ENCODE measurements around the gene PRCP.

The PRCP gene

DNA sequence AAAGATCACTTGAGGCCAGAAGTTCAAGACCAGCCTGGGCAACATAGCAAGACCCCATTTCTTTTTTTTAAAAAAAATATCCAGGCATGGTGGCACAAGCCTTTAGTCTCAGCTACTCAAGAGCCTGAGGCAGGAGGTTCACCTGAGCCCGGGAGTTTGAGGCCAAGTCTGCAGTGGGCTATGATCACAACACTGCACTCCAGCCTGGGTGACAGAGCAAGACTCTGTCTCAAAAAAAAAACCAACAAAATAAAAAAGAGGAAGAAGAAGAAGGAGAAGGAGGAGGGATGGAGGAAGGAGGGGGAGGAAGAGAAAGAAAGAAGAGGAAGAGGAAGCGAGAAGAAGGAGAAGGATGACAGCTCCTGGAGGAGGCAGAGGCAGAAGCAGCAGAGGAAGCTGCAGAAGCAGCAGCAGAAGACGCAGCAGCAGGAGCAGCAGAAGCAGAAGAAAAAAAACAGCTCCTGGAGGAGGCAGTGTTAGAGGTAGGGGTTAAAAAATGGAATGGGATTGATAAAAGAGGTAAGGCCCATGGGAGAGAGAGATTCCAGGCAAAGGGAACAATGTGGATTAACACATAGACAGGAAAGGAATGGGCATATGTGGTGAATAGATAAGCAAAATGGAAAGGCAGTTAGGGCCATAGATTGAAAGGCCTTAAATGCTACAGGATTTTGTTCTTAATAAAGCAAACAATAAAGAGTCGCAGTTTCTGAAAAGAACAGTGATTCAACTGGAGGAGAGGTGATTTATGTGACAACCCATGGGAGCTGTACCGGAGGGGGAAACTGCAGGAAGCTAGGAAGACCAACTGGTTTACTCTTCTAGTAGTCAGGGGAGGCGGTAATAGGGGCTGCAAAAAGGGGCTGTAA is 10.9 kb downstream of the PRCP start:
- no peak overlapping the region for H3K4me3 ChIP-seq
- no peak for DNase-seq (ENCODE audit: low spot score)
- TF ChIP-seq, protein P1, sequence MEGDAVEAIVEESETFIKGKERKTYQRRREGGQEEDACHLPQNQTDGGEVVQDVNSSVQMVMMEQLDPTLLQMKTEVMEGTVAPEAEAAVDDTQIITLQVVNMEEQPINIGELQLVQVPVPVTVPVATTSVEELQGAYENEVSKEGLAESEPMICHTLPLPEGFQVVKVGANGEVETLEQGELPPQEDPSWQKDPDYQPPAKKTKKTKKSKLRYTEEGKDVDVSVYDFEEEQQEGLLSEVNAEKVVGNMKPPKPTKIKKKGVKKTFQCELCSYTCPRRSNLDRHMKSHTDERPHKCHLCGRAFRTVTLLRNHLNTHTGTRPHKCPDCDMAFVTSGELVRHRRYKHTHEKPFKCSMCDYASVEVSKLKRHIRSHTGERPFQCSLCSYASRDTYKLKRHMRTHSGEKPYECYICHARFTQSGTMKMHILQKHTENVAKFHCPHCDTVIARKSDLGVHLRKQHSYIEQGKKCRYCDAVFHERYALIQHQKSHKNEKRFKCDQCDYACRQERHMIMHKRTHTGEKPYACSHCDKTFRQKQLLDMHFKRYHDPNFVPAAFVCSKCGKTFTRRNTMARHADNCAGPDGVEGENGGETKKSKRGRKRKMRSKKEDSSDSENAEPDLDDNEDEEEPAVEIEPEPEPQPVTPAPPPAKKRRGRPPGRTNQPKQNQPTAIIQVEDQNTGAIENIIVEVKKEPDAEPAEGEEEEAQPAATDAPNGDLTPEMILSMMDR (IDR thresholded peaks at IDR 0.05), result no peak
- peak overlapping the region in 1 of 2 donors; percentile 46 for H3K27ac ChIP-seq

DNA sequence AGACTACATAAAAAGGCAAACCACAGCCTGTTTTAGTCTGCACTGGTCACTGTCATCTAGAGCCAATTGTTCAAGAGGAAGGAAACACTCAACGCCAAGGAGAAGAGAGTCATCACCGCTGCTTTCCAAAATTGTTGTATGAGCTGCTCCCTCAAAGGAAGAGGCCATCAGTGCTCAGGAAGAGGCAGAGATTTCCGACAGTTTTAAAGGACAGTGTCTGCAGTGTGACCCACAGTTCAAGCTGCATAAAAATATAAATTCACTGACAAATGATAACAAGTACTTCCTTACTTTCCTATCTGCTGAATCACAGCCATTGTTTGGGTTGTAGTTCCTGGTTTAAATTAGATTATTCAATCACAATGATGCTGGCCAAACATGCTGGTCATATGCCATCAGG is 16.4 kb downstream of the PRCP start:
- Histone ChIP-seq H3K4me3 (no peak overlapping the region), H3K27ac (peak overlapping the region in 1 of 2 donors; percentile 55)
- TF ChIP-seq, protein P1 (IDR thresholded peaks at IDR 0.05), result no peak
- no peak for DNase-seq (ENCODE audit: low spot score)

DNA sequence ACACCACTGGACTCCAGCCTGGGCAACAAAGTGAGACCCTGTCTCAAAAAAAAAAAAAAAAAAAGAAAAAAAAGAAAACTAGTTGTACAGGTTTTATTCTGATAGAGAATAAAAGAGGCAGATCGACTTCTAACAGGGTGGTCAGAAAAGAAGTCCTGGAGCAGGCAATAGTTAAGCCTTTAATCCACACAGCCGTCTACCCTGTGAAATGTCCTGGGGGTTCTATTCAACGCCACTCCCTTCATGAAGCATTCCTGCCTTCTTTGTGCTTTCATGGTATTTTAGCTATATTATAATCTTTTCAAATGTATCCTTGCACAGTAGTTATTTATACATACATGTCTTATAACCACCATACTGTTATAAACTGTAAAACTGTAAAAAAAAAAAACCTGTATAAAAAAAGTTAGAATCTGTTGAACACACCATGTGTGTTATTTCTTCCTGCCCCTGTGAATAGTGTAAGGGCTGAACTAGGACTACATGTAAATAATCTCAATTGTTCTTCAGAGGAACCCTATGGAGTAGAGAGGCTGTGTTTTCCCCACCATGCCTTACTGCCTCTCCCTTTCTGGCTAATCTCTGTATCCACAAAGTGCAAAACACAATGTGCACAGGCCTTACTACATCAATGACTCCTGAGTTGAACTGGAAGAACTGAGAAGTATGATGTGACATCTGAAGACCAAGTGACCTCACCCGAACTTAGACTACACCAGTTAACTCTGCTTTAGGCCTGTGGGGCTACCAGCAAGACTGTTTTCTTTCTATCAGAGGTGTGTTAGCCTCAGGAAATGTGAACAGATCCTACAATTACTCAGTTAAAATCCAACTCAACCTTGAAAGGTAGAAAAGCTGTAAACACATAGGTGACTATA is 25.3 kb downstream of the PRCP start:
- H3K4me3 ChIP-seq, result no peak overlapping the region
- TF ChIP-seq, protein P1 (IDR thresholded peaks at IDR 0.05), result no peak
- no peak overlapping the region for H3K27ac ChIP-seq
- DNase-seq (ENCODE audit: low spot score), result no peak

DNA sequence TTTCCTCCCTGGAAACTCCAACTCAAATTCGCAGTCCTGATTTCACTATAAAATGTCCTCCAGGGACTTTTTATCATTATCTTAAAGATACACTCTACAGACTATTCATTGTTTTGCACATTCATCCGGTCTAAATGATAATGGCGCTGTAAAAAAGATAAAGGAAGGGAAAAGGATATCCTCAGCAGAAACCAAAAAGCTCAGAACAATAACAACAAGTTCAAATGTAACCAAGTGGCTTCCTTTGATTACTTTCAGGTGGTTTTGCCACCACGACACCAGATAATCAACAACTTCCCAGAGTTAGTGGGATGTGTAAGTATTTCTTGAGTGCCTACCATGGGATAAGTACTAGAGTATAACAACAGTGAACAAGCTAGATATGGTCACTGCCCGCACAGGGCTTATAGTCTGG is 26.3 kb downstream of the PRCP start:
- TF ChIP-seq, protein P1 (IDR thresholded peaks at IDR 0.05), result no peak
- no peak overlapping the region for H3K27ac ChIP-seq
- no peak for DNase-seq (ENCODE audit: low spot score)
- no peak overlapping the region for H3K4me3 ChIP-seq

DNA sequence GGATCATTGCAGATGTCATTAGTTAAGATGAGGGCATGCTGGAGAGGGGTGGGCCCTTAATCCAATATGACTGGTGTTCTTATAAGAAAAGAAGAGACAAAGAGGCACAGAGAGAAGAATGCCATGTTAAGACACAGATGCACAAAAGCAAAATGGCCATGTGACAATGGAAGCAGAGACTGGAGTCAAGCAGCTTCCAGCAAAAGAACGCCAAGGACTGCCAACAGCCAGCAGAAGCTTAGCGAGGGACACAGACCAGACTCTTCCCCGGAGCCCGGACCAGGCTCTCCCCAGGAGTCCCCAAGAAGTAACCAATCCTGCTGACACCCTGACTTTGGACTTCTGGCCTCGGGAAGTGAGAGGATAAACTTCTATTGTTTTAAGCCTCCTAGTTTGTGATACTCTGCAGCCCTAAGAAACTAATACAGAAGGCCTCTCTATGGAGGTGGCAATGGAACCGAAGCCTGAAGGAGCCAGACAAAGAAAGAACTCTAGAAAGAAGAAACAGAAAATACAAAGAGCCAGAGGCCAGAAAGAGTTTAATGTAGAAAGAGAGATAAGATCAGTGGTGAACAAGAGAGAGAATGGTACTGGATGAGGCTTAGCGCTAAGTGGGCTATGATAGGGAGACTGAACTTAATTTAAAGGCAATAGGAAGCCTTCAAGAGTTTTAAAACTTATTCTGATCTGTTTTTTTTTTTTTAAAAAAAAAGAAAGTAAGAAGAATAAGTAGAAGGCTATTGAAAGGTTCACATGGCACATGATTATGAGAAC is 27.7 kb downstream of the PRCP start:
- TF ChIP-seq, protein P1 (IDR thresholded peaks at IDR 0.05), result no peak
- no peak for DNase-seq (ENCODE audit: low spot score)
- Histone ChIP-seq H3K4me3 (no peak overlapping the region), H3K27ac (no peak overlapping the region)

DNA sequence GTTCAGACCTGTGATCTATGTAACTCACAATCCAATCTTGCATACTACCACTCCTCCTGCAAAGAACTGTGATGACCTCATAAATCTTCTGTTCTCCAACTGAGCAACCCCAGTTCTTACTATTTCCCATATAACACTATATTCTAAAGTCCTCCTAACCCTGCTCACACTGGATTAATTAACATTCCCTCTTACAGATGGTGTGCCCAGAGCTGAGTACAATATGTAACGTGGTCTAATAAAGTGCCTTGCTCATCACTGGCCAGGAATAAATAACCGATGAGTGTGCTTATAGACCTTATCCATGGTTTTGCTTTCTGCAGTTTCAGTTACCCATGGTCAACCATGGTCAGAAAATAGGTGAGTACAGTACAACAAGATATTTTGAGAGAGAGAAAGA is 28.6 kb downstream of the PRCP start:
- no peak overlapping the region for H3K4me3 ChIP-seq
- DNase-seq (ENCODE audit: low spot score), result no peak
- TF ChIP-seq, protein P1 (IDR thresholded peaks at IDR 0.05), result no peak
- no peak overlapping the region for H3K27ac ChIP-seq
